Erythroblast (primary cell): ENCODE data around the gene OSBPL3.

ENCODE experiments used
- DNase-seq, 2 experiments: peaks; one replicate each; lab custom pipeline; 2025; lab: John Stamatoyannopoulos, UW
- GATA1 ChIP-seq: IDR thresholded peaks from 2 replicates; pipeline ENCODE4 v1.6.1; 2011; ENCODE audit warnings: low read depth, mild to moderate bottlenecking, control low read depth, low read length, moderate library complexity
- POLR2A ChIP-seq: IDR thresholded peaks from 2 replicates; pipeline ENCODE4 v1.6.1; 2011; ENCODE audit warnings: mild to moderate bottlenecking, low read length

Gene OSBPL3

DNA sequence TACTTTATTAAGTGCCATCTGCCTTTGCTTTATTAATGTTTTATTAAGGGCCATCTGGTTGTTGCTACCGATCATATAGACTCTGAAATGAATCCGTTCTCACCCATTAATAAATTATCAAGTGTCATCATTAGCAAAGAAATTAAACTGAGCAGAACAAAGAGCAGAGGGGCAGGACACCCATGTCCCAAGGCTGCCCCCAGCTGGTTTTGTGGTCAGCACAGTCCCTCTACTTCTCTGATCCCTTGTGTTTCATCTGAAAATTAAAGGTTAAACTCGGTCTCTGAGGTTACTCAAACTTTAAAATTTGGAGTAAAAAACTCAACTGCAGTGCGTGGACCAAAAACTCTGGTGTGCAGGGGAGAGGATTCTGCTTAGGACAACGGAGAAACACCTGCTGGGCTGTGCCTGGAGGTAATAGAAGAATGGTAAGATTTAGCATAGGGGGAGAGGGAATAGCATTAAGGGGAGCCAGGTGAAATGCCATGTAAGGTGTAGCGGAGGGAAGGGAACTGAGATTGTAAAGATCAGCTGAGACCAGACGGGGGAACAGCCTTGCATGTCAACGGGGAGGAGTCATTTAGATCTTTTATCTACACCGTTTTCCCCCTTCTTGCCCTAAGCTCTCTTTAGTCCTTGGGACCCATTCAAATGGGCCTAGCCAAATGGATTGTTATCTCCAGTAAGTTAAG, 212.0 kb downstream of the OSBPL3 start:
- no peak for TF ChIP-seq GATA1
- no peak for TF ChIP-seq POLR2A

DNA sequence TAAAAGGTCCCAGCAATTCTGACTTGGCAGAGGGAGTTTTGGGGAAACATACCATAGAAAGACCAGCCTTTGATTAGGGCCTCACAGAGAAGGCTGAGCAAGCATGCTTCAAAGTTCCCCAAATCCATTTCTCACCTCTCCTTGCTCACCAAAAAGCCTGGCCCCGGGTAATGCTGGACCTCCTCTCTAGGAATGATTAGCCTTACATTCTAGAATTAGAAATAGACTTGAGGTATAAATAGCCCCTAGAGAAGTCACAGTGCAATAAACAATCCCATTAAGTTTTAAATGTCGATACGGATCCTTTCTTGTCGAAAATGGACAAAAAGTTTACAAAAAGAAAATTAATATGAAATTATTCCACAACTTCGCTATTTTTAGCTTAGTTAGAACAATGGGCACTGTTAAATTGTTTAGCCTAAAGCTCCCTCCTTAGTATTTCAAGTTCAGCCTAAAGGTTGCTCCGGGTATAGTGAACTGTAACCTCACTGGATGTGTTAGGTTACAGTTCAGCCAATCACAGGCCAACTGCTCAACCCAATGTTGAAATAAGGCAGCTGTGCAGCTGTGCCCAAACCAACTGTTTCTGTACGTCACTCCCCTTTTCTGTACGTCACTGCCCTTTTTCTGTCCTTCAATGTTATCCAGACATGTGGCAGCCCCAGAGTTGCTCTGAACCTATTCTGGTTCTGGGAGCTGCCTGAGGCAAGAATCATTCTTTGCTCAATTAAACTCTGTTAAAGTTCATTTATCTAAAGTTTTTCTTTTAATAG, 214.8 kb downstream of the OSBPL3 start:
- DNase-seq = no peak
- TF ChIP-seq GATA1 (no peak), POLR2A (no peak)

More for the DNA sequence above, 212.0 kb downstream of the OSBPL3 start:
- no peak for DNase-seq

DNA sequence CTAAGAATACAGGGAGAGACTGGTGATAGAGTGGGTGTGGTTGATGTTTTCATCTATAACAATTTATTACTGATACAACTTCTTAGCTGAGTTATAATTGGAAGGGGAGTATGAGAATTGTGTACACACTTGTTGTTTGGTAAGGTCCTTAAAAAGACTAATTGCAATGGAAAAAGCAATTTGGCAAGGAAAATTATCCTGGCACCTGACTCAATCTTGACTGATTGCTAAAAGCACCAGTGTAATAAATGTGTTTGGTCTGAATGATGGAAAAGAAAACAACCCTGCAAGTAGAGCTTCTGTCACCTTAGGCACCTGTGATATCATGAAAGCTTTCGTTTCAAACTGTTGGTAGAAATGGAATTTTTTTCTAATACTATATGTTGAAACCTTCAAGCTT, 216.0 kb downstream of the OSBPL3 start:
- TF ChIP-seq GATA1 = no peak
- no peak for TF ChIP-seq POLR2A
- DNase-seq = no peak

GRCh38 chr7:24763303-24763901, 216.6 kb downstream of the OSBPL3 start:
- DNase-seq = no peak
- TF ChIP-seq GATA1 (no peak), POLR2A (no peak)

GRCh38 chr7:24762771-24763170, 217.2 kb downstream of the OSBPL3 start:
- no peak for TF ChIP-seq GATA1
- no peak for TF ChIP-seq POLR2A
- DNase-seq = no peak

DNA sequence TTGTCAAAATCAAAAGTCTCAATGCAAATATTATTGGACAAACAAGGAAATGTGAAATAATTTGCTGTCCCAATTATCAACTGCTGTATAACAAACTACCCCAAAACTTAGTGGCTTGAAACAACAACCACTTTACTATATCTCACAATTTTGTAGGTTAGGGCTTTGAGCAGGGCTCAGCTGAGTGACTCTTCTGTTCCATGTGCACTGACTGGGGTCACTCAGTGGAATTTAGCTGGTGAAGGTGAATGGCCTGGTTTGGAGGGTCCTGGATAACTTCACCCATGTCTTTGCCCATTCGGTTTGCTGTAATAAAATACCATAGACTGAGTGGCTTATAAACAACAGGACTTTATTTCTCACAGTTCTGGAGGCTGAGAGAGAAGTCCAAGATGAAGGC, 219.0 kb downstream of the OSBPL3 start:
- no peak for TF ChIP-seq POLR2A
- TF ChIP-seq GATA1 = no peak
- DNase-seq = no peak

DNA sequence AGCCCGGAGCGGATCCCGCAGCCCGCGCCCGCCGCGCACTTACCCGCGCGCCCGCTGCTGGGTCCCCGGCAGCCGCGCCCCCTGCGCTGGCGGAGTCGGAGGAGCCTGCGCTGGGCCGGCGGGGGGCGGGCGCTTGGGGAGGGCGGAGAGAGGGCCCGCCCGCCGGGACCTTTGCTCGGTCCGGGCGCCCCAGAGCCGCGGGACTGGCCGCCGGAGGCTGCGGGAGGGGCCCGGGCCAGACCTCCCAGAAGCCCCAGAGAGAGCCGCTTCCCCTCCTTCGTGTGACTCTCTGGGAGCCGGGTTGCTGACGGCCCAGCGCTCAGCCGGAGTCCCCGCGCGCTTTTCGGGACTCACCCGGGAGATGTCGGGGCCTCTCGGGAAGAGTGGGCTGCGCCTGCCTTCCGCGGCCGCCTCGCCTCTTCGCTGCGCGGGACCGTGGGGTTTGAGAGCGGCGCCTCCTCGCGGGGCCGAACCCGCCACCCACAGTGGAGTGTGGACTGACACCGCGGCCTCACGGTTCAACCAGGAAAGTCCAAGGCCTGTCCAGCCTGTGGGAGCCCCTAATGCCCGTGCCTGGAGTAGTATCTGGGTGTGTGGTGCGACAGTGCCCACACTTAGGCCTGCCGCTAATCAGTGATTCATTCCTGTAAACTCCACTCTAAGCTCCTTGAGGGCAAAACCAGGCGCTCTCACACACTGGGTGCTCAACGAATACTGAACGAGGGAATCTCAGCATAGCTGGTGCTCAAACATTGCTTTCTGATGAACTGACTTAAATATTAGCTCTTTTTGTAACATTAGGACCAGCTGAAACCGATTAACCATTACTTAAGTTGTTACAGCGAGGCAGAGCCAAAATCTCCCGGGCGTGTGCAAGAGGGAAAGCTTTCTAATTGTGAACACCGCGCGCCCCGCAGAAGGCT, 222.4 kb downstream of the OSBPL3 start, which contains the start of gene GSDME:
GSDME (minus strand) TSS at position 112 of the 923 bp plus-strand sequence. CDS start 7,690 bp downstream, outside the sequence.
- TF ChIP-seq POLR2A (no peak), GATA1 (no peak)
- peak; percentile 22 to 34 for DNase-seq

GRCh38 chr7:24756545-24757352, 223.2 kb downstream of the OSBPL3 start:
- DNase-seq = peak in 1 of 2 experiments; percentile 5
- TF ChIP-seq GATA1 = no peak
- no peak for TF ChIP-seq POLR2A

- no peak for TF ChIP-seq POLR2A
- no peak for TF ChIP-seq GATA1
- DNase-seq = no peak
Measured at GRCh38 chr7:24755541-24756407, 224.2 kb downstream of the OSBPL3 start.

- TF ChIP-seq GATA1 (no peak), POLR2A (no peak)
- DNase-seq = no peak
Measured at GRCh38 chr7:24754906-24755506, 225.0 kb downstream of the OSBPL3 start.

GRCh38 chr7:24752073-24752800, 227.7 kb downstream of the OSBPL3 start:
- TF ChIP-seq GATA1 = no peak
- no peak for TF ChIP-seq POLR2A
- DNase-seq = no peak
